Activated T-cell treated with anti-CD3 and anti-CD28 coated beads, Interleukin-2, amount 50 U/mL, for 72 hours (primary cell): ENCODE results near the gene SDCCAG8. TPM values are rescaled to one million over a fixed set of nuclear protein-coding genes. Genes with fewer than 3 reads are reported as not detected.
A peak's percentile ranks its signal among the peaks of the same experiment; 100 is the strongest.

Experiments used
- ATAC-seq, 2 donors: fragments of 150-1000 bp; cut with Tn5 transposase; replicated peaks in 1 of 2; 2 replicates each; pipeline ENCODE4 v1.10.0; 2021; ENCODE audit warnings: moderate library complexity in 2 of 2, mild to moderate bottlenecking in 1 of 2
- DNase-seq, 2 donors: peaks; one replicate each; pipeline ENCODE4 v3.0.0; 2021 to 2022; ENCODE audit warnings: mixed read lengths in 1 of 2
- H3K27ac Mint-ChIP-seq: one replicate; pipeline ENCODE4 v1.8.0; 2022; ENCODE audit warnings: mild to moderate bottlenecking, moderate library complexity, mixed read lengths
- H3K27me3 Mint-ChIP-seq: one replicate; pipeline ENCODE4 v1.8.0; 2022; ENCODE audit warnings: low read depth, mixed read lengths
- H3K36me3 Mint-ChIP-seq, 2 donors: one replicate each; pipeline ENCODE4 v1.8.0; 2022; ENCODE audit warnings: mixed read lengths in 2 of 2, mild to moderate bottlenecking in 1 of 2; ENCODE audit not compliant: insufficient read depth in 2 of 2
- H3K4me1 Mint-ChIP-seq: one replicate; pipeline ENCODE4 v1.8.0; 2022; ENCODE audit warnings: low read depth, mixed read lengths
- H3K4me3 Mint-ChIP-seq, 2 donors: one replicate each; pipeline ENCODE4 v1.8.0; 2022; ENCODE audit warnings: mild to moderate bottlenecking in 2 of 2, mixed read lengths in 2 of 2, moderate library complexity in 2 of 2
- H3K9me3 Mint-ChIP-seq, 2 donors: one replicate each; pipeline ENCODE4 v1.8.0; 2022; ENCODE audit warnings: mixed read lengths in 2 of 2
- total RNA-seq, 2 donors: library from RNA; stranded (reverse); gene quantifications; one replicate each; pipeline ENCODE4 v1.2.3, GENCODE V29; 2022

Gene SDCCAG8
- total RNA-seq, 2 donors from 2014 or later, result 31.3 to 40.2 TPM

DNA sequence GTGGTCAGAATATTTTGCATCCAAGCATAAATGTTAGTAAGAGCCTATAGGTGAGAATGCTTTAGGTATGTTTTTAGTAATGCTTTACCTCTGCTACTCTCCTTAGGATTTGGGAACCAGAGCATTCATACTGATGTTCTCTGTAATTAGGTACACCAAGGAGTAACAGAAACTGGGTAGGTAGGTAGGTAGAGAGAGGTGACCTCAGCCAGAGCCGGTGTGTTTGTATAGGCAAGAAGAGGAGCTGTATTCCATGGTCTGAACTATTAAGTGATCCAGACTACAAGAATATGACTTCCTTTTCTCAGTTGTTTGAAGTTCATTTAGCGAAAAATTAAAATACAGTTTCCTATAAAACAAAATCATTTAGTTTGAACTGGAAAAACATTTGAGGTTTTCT, 108.5 kb downstream of the SDCCAG8 start:
- Mint-ChIP-seq H3K27me3 (no peaks in the 10 kb centered on the region), H3K4me3 (no peak overlapping the region), H3K27ac (no peak overlapping the region), H3K4me1 (no peaks in the 10 kb centered on the region), H3K9me3 (no peaks in the 10 kb centered on the region), H3K36me3 (peaks cover 4 to 8% of the 10 kb centered on the region in 2 donors)
- DNase-seq (no peak), ATAC-seq (no peak)

DNA sequence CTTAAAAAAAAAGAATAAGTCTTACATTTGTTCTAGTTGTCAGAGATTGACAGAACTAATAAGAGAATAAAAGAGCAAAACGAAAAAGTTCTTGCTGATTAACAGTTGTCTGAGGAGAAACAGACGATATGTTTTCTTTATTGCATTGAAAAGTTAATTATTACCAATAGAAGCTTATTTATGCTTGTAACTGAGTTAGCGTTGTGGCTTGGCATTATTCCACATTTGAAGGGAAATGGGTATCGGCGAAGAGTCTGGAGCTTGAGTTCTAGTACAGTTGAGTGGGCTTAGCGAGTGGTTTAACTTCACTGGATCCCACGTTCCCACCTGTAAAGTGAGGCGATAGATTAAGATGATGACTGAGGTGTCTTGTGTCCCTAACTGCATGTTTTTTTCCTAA, 109.0 kb downstream of the SDCCAG8 start:
- Mint-ChIP-seq H3K4me1 (no peaks in the 10 kb centered on the region), H3K27me3 (no peaks in the 10 kb centered on the region), H3K9me3 (no peaks in the 10 kb centered on the region), H3K4me3 (no peak overlapping the region), H3K27ac (no peak overlapping the region), H3K36me3 (peaks cover 5 to 8% of the 10 kb centered on the region in 2 donors)
- ATAC-seq (no peak), DNase-seq (no peak)

DNA sequence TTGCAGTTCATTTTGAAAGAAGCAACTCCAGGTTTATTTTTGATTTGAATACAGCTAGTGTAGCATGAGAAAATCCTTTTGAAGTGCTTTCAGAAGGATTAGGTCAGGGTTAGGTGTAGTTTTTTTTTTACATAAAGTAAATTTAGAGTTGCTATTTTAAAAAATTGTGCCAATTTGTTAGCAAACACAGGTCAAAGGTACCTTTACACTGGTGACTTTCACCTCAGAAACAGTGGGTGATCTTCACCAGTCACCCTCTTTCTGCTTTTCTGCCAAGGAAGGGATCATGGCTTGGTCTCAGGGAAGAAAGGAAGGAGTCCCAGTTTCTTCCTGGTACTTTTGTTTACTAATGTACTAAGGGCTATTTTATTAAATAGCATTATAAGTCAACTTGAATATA, 111.5 kb downstream of the SDCCAG8 start:
- no peaks in the 10 kb centered on the region for H3K27me3 Mint-ChIP-seq
- no peak overlapping the region for H3K4me3 Mint-ChIP-seq
- H3K27ac Mint-ChIP-seq, result no peak overlapping the region
- peaks cover 0 to 1% of the 10 kb centered on the region in 2 donors for H3K9me3 Mint-ChIP-seq
- DNase-seq, result no peak
- ATAC-seq, result no peak
- H3K4me1 Mint-ChIP-seq, result no peaks in the 10 kb centered on the region
- peaks cover 1 to 2% of the 10 kb centered on the region in 2 donors for H3K36me3 Mint-ChIP-seq

DNA sequence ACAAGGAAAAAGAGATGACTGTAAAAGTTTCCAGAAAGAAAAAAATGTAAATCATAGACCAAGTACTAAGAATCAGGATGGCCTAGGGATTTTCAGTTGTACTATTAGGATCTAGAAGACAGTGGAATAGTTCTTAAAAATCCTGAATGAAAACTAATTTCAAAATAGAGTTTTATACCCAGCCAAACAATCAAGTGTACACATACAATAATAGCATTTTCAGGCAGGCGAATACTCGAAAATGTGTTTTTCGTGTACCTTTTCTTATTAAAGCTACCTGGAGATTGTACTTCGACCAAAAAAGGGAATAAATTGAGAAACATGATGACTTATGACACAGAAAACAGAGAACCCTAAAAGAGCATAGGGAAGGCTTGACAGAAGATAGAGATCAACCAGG, 118.6 kb downstream of the SDCCAG8 start:
- H3K27me3 Mint-ChIP-seq, result no peaks in the 10 kb centered on the region
- no peaks in the 10 kb centered on the region for H3K4me1 Mint-ChIP-seq
- H3K4me3 Mint-ChIP-seq, result no peak overlapping the region
- peaks cover 10 to 14% of the 10 kb centered on the region in 2 donors for H3K36me3 Mint-ChIP-seq
- DNase-seq (no peak), ATAC-seq (no peak)
- H3K27ac Mint-ChIP-seq, result no peak overlapping the region
- H3K9me3 Mint-ChIP-seq, result peaks cover 2 to 5% of the 10 kb centered on the region in 2 donors

DNA sequence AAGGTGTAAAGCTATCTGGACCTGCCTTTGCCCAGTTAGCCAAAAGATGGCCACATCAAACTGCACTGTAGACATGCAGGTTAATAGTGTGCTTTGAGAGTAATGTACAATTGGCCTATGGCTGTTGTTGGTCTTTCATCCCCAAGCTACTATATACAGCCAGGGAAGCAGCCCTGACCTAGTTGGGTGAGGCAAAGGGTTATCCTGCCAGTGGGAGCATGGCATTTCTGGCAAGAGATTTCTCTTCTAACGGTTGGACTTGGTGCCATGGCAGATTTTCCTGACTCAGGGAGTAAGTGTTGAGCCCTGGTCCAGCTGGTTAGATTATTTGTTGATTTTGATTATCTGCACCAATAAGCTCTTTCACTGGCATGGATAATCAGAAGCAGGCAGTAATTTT, 119.8 kb downstream of the SDCCAG8 start:
- peaks cover 2 to 3% of the 10 kb centered on the region in 2 donors for H3K9me3 Mint-ChIP-seq
- ATAC-seq, result no peak
- DNase-seq, result no peak
- H3K36me3 Mint-ChIP-seq, result peaks cover 8 to 14% of the 10 kb centered on the region in 2 donors
- no peaks in the 10 kb centered on the region for H3K4me1 Mint-ChIP-seq
- H3K27ac Mint-ChIP-seq, result no peak overlapping the region
- no peaks in the 10 kb centered on the region for H3K27me3 Mint-ChIP-seq
- H3K4me3 Mint-ChIP-seq, result no peak overlapping the region

DNA sequence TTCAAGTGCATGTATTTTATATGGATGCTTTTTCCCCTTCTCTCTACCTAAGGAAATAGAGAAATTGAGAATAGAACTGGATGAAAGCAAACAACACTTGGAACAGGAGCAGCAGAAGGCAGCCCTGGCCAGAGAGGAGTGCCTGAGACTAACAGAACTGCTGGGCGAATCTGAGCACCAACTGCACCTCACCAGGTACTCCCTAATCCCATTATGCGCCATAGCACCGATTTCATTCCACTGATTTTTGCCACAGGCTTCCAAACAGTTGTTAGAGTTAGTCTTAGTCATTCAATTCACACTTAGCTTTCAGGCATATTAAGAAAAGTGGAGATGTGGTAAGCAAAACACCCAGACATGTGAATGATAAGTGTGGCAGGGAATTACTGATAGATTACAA, 122.8 kb downstream of the SDCCAG8 start:
- Mint-ChIP-seq H3K4me3 (no peak overlapping the region), H3K36me3 (peaks cover 10 to 12% of the 10 kb centered on the region in 2 donors), H3K27me3 (no peaks in the 10 kb centered on the region), H3K27ac (no peak overlapping the region), H3K9me3 (peaks cover 0 to 2% of the 10 kb centered on the region in 2 donors), H3K4me1 (no peaks in the 10 kb centered on the region)
- no peak for DNase-seq
- no peak for ATAC-seq

DNA sequence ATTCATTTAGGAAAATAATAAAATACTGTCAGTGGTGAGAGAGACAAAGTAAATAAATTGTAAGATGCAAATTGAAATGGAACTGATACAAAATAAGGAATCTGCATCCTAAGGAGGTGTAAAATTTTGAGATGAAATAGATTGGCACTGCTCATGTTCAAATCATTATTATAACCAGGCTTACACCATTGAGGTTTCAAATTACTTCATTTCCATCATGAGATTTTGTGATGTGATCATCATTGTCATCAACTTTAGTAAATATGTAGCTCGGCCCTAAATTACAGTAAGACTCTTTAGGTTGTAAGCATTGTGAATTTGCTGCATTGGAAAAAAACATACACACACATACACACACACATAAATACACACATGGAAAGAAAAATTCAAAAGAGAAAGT, 123.4 kb downstream of the SDCCAG8 start:
- H3K4me3 Mint-ChIP-seq, result no peak overlapping the region
- peaks cover 0 to 2% of the 10 kb centered on the region in 2 donors for H3K9me3 Mint-ChIP-seq
- H3K36me3 Mint-ChIP-seq, result peaks cover 6 to 9% of the 10 kb centered on the region in 2 donors
- ATAC-seq (no peak), DNase-seq (no peak)
- no peaks in the 10 kb centered on the region for H3K27me3 Mint-ChIP-seq
- H3K27ac Mint-ChIP-seq, result no peak overlapping the region
- no peaks in the 10 kb centered on the region for H3K4me1 Mint-ChIP-seq

DNA sequence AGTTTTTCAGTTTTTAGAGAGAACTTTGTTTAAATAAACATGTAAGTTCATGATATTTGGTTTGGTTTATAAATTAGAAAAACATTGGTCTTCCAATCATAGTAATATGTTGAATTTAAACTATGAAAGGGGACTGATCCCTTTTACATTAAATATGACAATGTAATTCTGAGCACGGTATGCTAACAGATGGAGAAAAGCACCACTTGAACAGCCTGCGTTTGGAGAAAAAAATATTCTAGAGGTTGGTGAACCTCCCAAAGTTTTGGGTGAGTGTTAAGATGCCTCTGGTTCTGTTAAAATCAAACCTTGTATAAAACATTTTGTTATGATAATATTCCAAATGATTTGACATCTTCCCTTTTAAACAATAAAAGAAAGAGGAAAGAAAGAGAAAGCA, 123.9 kb downstream of the SDCCAG8 start:
- H3K27ac Mint-ChIP-seq, result no peak overlapping the region
- H3K36me3 Mint-ChIP-seq, result peaks cover 4 to 5% of the 10 kb centered on the region in 2 donors
- H3K27me3 Mint-ChIP-seq, result no peaks in the 10 kb centered on the region
- H3K4me1 Mint-ChIP-seq, result no peaks in the 10 kb centered on the region
- DNase-seq (no peak), ATAC-seq (no peak)
- no peaks in the 10 kb centered on the region for H3K9me3 Mint-ChIP-seq
- H3K4me3 Mint-ChIP-seq, result no peak overlapping the region

DNA sequence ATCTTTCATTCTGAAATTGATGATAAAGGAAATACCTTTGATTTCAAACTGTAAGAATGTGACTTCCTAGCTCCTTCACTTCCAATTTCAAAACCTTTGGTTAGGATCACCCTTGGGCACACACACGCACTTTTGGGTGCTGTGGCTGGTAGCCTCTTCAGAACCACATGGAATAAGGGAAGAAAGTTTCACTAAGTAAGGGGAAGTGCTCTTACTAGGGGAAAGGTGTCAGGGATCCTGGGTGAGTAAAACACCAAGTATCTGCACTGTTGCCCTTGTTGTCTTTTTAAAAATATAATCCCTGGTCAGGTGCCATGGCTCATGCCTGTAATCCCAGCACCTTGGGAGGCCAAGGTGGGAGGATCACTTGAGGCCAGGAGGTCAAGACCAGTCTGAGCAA, 132.4 kb downstream of the SDCCAG8 start:
- no peak for ATAC-seq
- no peak overlapping the region for H3K27ac Mint-ChIP-seq
- no peaks in the 10 kb centered on the region for H3K27me3 Mint-ChIP-seq
- peaks cover 13% of the 10 kb centered on the region for H3K4me1 Mint-ChIP-seq
- no peaks in the 10 kb centered on the region for H3K9me3 Mint-ChIP-seq
- DNase-seq, result no peak
- no peak overlapping the region for H3K4me3 Mint-ChIP-seq
- H3K36me3 Mint-ChIP-seq, result no peaks in the 10 kb centered on the region

DNA sequence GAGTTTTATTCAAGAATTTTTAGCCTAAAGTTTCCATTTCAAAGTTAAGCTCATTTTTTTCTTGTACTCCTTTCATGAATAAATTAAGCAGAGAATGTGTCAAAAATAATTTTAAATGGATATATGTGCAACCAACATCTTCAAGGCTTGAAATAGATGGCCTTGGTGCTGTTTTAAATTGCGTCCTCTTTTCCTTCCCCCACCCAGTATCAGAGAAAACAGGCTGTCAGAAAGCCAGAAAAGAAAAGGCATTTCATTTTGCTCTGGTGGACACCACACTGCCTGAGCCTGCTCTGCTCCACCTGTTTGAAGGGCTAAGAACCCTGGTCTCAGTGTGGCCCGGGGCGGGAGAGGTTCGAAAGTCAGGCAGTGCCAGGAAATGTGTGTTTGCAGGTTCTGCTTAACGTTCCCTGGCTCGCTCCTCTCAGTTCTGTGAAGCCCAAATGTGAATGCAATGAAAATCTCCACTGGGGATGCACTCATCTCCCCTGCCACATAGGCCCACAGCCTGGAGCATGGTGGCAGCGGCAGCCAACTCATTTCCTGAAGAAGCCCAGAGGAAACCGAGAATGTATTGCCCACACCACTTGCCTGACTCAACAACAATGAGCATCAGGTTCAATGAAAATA, 134.4 kb downstream of the SDCCAG8 start:
- Mint-ChIP-seq H3K27ac (peak overlapping the region; percentile 54), H3K27me3 (no peaks in the 10 kb centered on the region), H3K36me3 (no peaks in the 10 kb centered on the region), H3K4me1 (peaks cover 13% of the 10 kb centered on the region), H3K9me3 (no peaks in the 10 kb centered on the region), H3K4me3 (no peak overlapping the region)
- ATAC-seq, result peak; percentile 84 to 86
- peak; percentile 16 to 26 for DNase-seq

DNA sequence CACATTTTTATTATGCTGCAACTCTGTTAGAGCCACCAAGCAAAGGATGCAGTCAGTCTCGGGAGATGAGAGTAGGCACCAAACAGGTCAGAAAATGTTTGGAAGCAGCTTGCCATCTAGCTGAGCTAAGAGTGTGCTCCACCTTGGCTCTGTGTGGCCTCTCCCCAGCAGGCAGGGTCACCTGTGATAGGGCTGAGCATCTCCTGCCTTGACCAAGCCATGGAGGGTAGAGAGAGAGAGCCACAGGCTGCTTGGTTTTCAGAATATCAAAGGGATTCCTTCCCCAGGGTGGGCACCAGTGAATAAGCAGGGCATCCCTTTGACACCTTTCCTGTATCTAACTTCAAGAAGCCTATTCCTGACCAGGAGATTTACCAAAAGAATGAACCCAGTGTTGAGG, 135.5 kb downstream of the SDCCAG8 start:
- no peaks in the 10 kb centered on the region for H3K36me3 Mint-ChIP-seq
- no peaks in the 10 kb centered on the region for H3K9me3 Mint-ChIP-seq
- H3K4me3 Mint-ChIP-seq, result no peak overlapping the region
- ATAC-seq (no peak), DNase-seq (no peak)
- peaks cover 13% of the 10 kb centered on the region for H3K4me1 Mint-ChIP-seq
- H3K27me3 Mint-ChIP-seq, result no peaks in the 10 kb centered on the region
- H3K27ac Mint-ChIP-seq, result no peak overlapping the region

DNA sequence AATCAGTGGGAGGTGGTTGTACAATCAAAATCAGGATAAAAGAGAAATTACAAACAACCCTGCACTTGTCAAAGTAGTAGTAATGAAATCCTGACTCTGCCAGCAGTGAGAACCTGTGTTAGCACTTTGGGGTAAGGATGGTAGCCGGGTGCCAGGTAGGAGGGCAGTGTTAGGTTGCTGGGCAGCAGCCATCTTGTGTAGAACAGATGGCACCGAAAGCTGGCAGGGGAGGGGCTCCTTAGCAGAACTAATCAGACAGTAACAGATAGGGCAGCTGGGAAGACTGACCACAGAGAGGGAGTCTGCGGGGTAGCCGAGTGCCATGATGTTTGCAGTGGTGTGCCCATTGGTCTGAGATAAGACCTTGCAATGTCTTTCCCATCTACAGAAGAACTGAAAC, 137.3 kb downstream of the SDCCAG8 start:
- peaks cover 13% of the 10 kb centered on the region for H3K4me1 Mint-ChIP-seq
- DNase-seq, result no peak
- ATAC-seq, result no peak
- H3K4me3 Mint-ChIP-seq, result no peak overlapping the region
- H3K36me3 Mint-ChIP-seq, result no peaks in the 10 kb centered on the region
- H3K27me3 Mint-ChIP-seq, result no peaks in the 10 kb centered on the region
- no peak overlapping the region for H3K27ac Mint-ChIP-seq
- no peaks in the 10 kb centered on the region for H3K9me3 Mint-ChIP-seq

DNA sequence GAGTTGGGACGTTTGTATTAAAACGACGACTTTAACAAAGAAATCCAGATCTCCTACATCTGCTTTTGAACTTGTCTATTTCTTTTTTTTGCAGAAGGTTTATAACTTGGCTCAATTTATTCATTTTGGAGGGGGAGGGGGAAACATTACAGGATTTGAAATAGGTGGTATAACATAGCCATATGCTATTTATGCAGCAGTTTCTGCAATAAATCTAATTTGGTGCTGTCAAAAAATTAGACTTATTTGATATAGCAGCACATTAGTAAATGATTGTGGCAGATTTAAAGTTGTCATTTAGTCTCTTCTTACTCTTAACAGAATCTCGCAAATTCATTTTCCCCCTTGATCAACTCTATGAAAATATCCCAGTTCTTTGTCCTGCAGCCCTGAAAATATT, 138.2 kb downstream of the SDCCAG8 start:
- H3K4me1 Mint-ChIP-seq, result peaks cover 13% of the 10 kb centered on the region
- ATAC-seq (no peak), DNase-seq (no peak)
- H3K27ac Mint-ChIP-seq, result no peak overlapping the region
- H3K9me3 Mint-ChIP-seq, result no peaks in the 10 kb centered on the region
- no peaks in the 10 kb centered on the region for H3K27me3 Mint-ChIP-seq
- H3K4me3 Mint-ChIP-seq, result no peak overlapping the region
- H3K36me3 Mint-ChIP-seq, result no peaks in the 10 kb centered on the region
